ENCODE measurements around the gene VPS8. TPM values are rescaled to one million over a fixed set of nuclear protein-coding genes. Genes with fewer than 3 reads are reported as not detected.

The VPS8 gene
- total and polyA plus RNA-seq, 9 of the 15 experiments (the other 6 are each of a cell fraction or from before 2014, with no cell fraction given) = 7.2 to 41.0 (median 28.3) TPM

DNA sequence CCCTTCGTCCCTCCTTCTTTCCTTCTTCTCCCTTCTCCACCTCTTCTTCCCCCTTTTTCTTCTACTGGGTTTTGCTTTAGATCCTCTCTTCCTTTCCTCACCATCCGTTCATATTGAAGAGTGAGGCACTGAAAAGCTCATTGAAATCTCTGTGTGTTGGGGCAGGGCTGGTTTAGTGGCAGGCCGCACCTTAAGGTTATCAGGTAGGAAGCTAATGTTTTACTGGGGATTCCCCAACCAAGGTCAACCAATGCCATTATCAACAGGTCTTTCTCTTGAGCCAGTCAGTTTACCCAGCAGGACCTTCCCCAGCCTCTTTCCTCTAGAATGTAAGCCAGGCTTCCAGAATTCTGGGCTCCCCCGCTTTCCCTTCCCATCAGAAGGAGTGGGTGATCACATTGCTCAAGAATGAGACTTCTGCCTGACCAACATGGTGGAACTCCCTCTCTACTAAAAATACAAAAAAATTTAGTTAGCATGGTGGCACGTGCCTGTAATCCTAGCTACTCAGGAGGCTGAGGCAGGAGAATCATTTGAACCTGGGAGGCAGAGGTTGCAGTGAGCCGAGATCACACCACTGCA lies 11.5 kb upstream of the VPS8 start:
- H3K9ac ChIP-seq (ENCODE audit: insufficient read depth in 1 of 2, low read depth in 2 of 2, low read length in 2 of 2) = no peak overlapping the region
- BruUV-seq (replicated peaks) = no TSS peak
- no peak overlapping the region for H3K4me2 ChIP-seq (ENCODE audit: insufficient read depth, low read length)
- H3K9me1 ChIP-seq (ENCODE audit: control insufficient read depth, insufficient read depth, low read length) = no peaks in the 10 kb centered on the region
- CTCF ChIA-PET (ENCODE audit: low intra/inter-chr PET ratio) = interaction anchor here (0.5 kb wide), 1 partner anchor 583 kb away, joined by 3 read pairs; no protein-coding TSS in a partner anchor
- H2AFZ ChIP-seq (ENCODE audit: low read depth, low read length) = no peak overlapping the region
- ATAC-seq (no peak), DNase-seq (ENCODE audit: extremely low read depth in 1 of 4, low spot score in 3 of 4) (no peak), FAIRE-seq (no peak)
- H3K4me3 ChIP-seq = no peak overlapping the region
- H3K27me3 ChIP-seq (ENCODE audit: control insufficient read depth in 2 of 2, insufficient read depth in 2 of 2, low read length in 2 of 2) = peaks cover 0 to 24% of the 10 kb centered on the region in 2 experiments; a peak in 4 of 5 replicates
- POLR2A ChIA-PET = interaction anchor here (0.6 to 0.8 kb wide), 3 partner anchors 18 to 269 kb away, joined by 3 read pairs; no protein-coding TSS in a partner anchor
- 4% methylated on average over 5 of the region's 6 CpGs for WGBS (ENCODE audit: insufficient coverage, low coverage, missing lambda C conversion rate)
- in situ Hi-C loops (cut with MboI) = no loop called here
- no peaks in the 10 kb centered on the region for H3K36me3 ChIP-seq (ENCODE audit: control insufficient read depth, insufficient read depth, low read length)
- H3K9me3 ChIP-seq (replicated peaks; ENCODE audit: control insufficient read depth, insufficient read depth, low read depth, low read length) = peaks cover 4% of the 10 kb centered on the region
- H3K79me2 ChIP-seq (ENCODE audit: control insufficient read depth, insufficient read depth, low read length) = no peaks in the 10 kb centered on the region
- no peaks in the 10 kb centered on the region for H4K20me1 ChIP-seq (replicated peaks; ENCODE audit: control insufficient read depth, insufficient read depth, low read length)
- intact Hi-C loops (cut with micrococcal nuclease) = no loop called here
- no peak overlapping the region for H3K27ac ChIP-seq (ENCODE audit: extremely low read depth, low read depth, low read length)
- peaks cover 0 to 7% of the 10 kb centered on the region in 2 experiments for H3K4me1 ChIP-seq (replicated peaks in 1 of 2; ENCODE audit: control insufficient read depth in 2 of 2, insufficient read depth in 2 of 2, low read length in 2 of 2)
- no peak for TF ChIP-seq ZNF584 (CRISPR knock-in tag; IDR thresholded peaks at IDR 0.05; ENCODE audit: low read depth)
- no peak for TF ChIP-seq ZKSCAN8 (CRISPR knock-in tag; IDR thresholded peaks at IDR 0.05)
- TF ChIP-seq PKNOX1 (IDR thresholded peaks at IDR 0.05) = no peak
- TF ChIP-seq, protein P1, sequence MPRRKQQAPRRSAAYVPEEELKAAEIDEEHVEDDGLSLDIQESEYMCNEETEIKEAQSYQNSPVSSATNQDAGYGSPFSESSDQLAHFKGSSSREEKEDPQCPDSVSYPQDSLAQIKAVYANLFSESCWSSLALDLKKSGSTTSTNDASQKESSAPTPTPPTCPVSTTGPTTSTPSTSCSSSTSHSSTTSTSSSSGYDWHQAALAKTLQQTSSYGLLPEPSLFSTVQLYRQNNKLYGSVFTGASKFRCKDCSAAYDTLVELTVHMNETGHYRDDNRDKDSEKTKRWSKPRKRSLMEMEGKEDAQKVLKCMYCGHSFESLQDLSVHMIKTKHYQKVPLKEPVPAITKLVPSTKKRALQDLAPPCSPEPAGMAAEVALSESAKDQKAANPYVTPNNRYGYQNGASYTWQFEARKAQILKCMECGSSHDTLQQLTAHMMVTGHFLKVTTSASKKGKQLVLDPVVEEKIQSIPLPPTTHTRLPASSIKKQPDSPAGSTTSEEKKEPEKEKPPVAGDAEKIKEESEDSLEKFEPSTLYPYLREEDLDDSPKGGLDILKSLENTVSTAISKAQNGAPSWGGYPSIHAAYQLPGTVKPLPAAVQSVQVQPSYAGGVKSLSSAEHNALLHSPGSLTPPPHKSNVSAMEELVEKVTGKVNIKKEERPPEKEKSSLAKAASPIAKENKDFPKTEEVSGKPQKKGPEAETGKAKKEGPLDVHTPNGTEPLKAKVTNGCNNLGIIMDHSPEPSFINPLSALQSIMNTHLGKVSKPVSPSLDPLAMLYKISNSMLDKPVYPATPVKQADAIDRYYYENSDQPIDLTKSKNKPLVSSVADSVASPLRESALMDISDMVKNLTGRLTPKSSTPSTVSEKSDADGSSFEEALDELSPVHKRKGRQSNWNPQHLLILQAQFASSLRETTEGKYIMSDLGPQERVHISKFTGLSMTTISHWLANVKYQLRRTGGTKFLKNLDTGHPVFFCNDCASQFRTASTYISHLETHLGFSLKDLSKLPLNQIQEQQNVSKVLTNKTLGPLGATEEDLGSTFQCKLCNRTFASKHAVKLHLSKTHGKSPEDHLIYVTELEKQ (CRISPR knock-in tag; IDR thresholded peaks at IDR 0.05) = no peak
- TF ChIP-seq SP1 (CRISPR knock-in tag; IDR thresholded peaks at IDR 0.05) = no peak
- TF ChIP-seq, protein P2, sequence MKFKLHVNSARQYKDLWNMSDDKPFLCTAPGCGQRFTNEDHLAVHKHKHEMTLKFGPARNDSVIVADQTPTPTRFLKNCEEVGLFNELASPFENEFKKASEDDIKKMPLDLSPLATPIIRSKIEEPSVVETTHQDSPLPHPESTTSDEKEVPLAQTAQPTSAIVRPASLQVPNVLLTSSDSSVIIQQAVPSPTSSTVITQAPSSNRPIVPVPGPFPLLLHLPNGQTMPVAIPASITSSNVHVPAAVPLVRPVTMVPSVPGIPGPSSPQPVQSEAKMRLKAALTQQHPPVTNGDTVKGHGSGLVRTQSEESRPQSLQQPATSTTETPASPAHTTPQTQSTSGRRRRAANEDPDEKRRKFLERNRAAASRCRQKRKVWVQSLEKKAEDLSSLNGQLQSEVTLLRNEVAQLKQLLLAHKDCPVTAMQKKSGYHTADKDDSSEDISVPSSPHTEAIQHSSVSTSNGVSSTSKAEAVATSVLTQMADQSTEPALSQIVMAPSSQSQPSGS (CRISPR knock-in tag; IDR thresholded peaks at IDR 0.05) = no peak
- no peak for TF ChIP-seq ATF4 (CRISPR knock-in tag; IDR thresholded peaks at IDR 0.05)
- TF ChIP-seq ARID1B (IDR thresholded peaks at IDR 0.05) = no peak
- no peak for TF ChIP-seq ZSCAN32 (CRISPR knock-in tag; IDR thresholded peaks at IDR 0.05)
- no peak for TF ChIP-seq ZNF280A (IDR thresholded peaks at IDR 0.05; ENCODE audit: low read depth, partially characterized antibody)
- no peak for TF ChIP-seq CTBP1 (IDR thresholded peaks at IDR 0.05; ENCODE audit: borderline replicate concordance)
- TF ChIP-seq SIN3B (IDR thresholded peaks at IDR 0.05; ENCODE audit: low read depth) = no peak
- no peak for TF ChIP-seq NELFE (IDR thresholded peaks at IDR 0.05; ENCODE audit: insufficient read depth, insufficient read length)

All from K562 (cell line).